Measurements from ENCODE around the gene WDR83.

Gene WDR83

GRCh38 chr19:12669270-12670158 lies 2.9 kb downstream of the WDR83 start:
- Histone ChIP-seq H4K20me1 (ENCODE audit: control insufficient read depth, insufficient read depth, low read depth, low read length) (no peaks in the 10 kb centered on the region), H3K4me1 (ENCODE audit: control insufficient read depth, low read length) (peaks cover 43% of the 10 kb centered on the region), H3K4me2 (ENCODE audit: low read length) (peak overlapping the region; percentile 92), H3K79me2 (ENCODE audit: control insufficient read depth, low read length) (peaks cover 59% of the 10 kb centered on the region), H3K27ac (ENCODE audit: low read depth, low read length) (peak overlapping the region; percentile 70), H3K4me3 (ENCODE audit: low read length) (peak overlapping the region; percentile 89), H3F3A (ENCODE audit: control insufficient read depth, insufficient read depth) (0 out of 2 replicates have a peak, but pooled peaks cover 3% of the 10 kb centered on the region), H3K27me3 (ENCODE audit: control insufficient read depth, low read length) (no peaks in the 10 kb centered on the region), H3K9me2 (replicated peaks; ENCODE audit: control insufficient read depth, low read length) (no peaks in the 10 kb centered on the region), H3K9me3 (ENCODE audit: control insufficient read depth, insufficient read depth, low read length) (no peaks in the 10 kb centered on the region), H3K36me3 (ENCODE audit: control insufficient read depth, low read length) (peaks cover 34% of the 10 kb centered on the region)
- no peak for TF ChIP-seq EZH2phosphoT487 (IDR thresholded peaks at IDR 0.05; ENCODE audit: borderline replicate concordance, low read length)
- TF ChIP-seq CTCF (IDR thresholded peaks at IDR 0.05; ENCODE audit: low read depth, low read length, poor library complexity, severe bottlenecking) = peak; percentile 9

GRCh38 chr19:12670159-12670928 lies 3.7 kb downstream of the WDR83 start:
- H3K4me2 ChIP-seq (ENCODE audit: low read length) = peak overlapping the region; percentile 92
- no peaks in the 10 kb centered on the region for H3K9me3 ChIP-seq (ENCODE audit: control insufficient read depth, insufficient read depth, low read length)
- H3K36me3 ChIP-seq (ENCODE audit: control insufficient read depth, low read length) = peaks cover 33% of the 10 kb centered on the region
- H3K27me3 ChIP-seq (ENCODE audit: control insufficient read depth, low read length) = no peaks in the 10 kb centered on the region
- no peaks in the 10 kb centered on the region for H4K20me1 ChIP-seq (ENCODE audit: control insufficient read depth, insufficient read depth, low read depth, low read length)
- H3K27ac ChIP-seq (ENCODE audit: low read depth, low read length) = no peak overlapping the region
- 0 out of 2 replicates have a peak, but pooled peaks cover 3% of the 10 kb centered on the region for H3F3A ChIP-seq (ENCODE audit: control insufficient read depth, insufficient read depth)
- TF ChIP-seq EZH2phosphoT487 (IDR thresholded peaks at IDR 0.05; ENCODE audit: borderline replicate concordance, low read length) (no peak), CTCF (IDR thresholded peaks at IDR 0.05; ENCODE audit: low read depth, low read length, poor library complexity, severe bottlenecking) (no peak)
- H3K9me2 ChIP-seq (replicated peaks; ENCODE audit: control insufficient read depth, low read length) = no peaks in the 10 kb centered on the region
- peaks cover 53% of the 10 kb centered on the region for H3K79me2 ChIP-seq (ENCODE audit: control insufficient read depth, low read length)
- H3K4me3 ChIP-seq (ENCODE audit: low read length) = peak overlapping the region; percentile 89
- H3K4me1 ChIP-seq (ENCODE audit: control insufficient read depth, low read length) = peaks cover 34% of the 10 kb centered on the region

- no peaks in the 10 kb centered on the region for H3K9me2 ChIP-seq (replicated peaks; ENCODE audit: control insufficient read depth, low read length)
- TF ChIP-seq EZH2phosphoT487 (IDR thresholded peaks at IDR 0.05; ENCODE audit: borderline replicate concordance, low read length) = no peak
- TF ChIP-seq CTCF (IDR thresholded peaks at IDR 0.05; ENCODE audit: low read depth, low read length, poor library complexity, severe bottlenecking) = no peak
- no peaks in the 10 kb centered on the region for H4K20me1 ChIP-seq (ENCODE audit: control insufficient read depth, insufficient read depth, low read depth, low read length)
- H3K36me3 ChIP-seq (ENCODE audit: control insufficient read depth, low read length) = peaks cover 54% of the 10 kb centered on the region
- H3K27ac ChIP-seq (ENCODE audit: low read depth, low read length) = no peak overlapping the region
- H3K4me2 ChIP-seq (ENCODE audit: low read length) = no peak overlapping the region
- no peaks in the 10 kb centered on the region for H3K27me3 ChIP-seq (ENCODE audit: control insufficient read depth, low read length)
- H3K9me3 ChIP-seq (ENCODE audit: control insufficient read depth, insufficient read depth, low read length) = no peaks in the 10 kb centered on the region
- H3K4me3 ChIP-seq (ENCODE audit: low read length) = no peak overlapping the region
- H3F3A ChIP-seq (ENCODE audit: control insufficient read depth, insufficient read depth) = 0 out of 2 replicates have a peak, but pooled peaks cover 1% of the 10 kb centered on the region
- peaks cover 18% of the 10 kb centered on the region for H3K4me1 ChIP-seq (ENCODE audit: control insufficient read depth, low read length)
- H3K79me2 ChIP-seq (ENCODE audit: control insufficient read depth, low read length) = peaks cover 43% of the 10 kb centered on the region
Observed at GRCh38 chr19:12672744-12673143, 6.1 kb downstream of the WDR83 start.

Measured in DOHH2 (cell line).